ENCODE data around the gene MYBBP1A.

MYBBP1A gene

DNA sequence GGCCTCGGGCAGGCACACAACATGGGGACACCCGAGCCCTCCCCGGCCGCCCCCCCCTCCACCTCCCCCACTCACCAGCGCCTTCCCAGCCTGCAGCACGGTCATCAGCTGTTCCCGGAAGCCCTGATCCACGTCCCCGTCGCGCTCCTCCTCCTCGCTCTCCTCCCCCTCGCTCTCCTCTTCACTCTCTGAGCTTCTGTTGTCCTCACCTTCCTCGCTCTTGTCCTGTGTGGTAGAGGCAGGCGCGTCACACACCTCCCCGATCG, 10.3 kb downstream of the MYBBP1A start:
- no peak overlapping the region for H3K4me2 ChIP-seq (ENCODE audit: low read length)
- H3K27ac ChIP-seq = no peak overlapping the region
- no peaks in the 10 kb centered on the region for H3K9me3 ChIP-seq (ENCODE audit: control insufficient read depth, low read length)
- H3K4me3 ChIP-seq (ENCODE audit: low read depth, low read length) = no peak overlapping the region
- H3K27me3 ChIP-seq (ENCODE audit: control insufficient read depth, insufficient read depth, low read length) = no peaks in the 10 kb centered on the region
- H3K4me1 ChIP-seq = no peaks in the 10 kb centered on the region
- no peaks in the 10 kb centered on the region for H3K79me2 ChIP-seq
- H3K36me3 ChIP-seq (ENCODE audit: control insufficient read depth, insufficient read depth, low read length) = no peaks in the 10 kb centered on the region
- H2AFZ ChIP-seq = no peak overlapping the region
- TF ChIP-seq, protein P1, sequence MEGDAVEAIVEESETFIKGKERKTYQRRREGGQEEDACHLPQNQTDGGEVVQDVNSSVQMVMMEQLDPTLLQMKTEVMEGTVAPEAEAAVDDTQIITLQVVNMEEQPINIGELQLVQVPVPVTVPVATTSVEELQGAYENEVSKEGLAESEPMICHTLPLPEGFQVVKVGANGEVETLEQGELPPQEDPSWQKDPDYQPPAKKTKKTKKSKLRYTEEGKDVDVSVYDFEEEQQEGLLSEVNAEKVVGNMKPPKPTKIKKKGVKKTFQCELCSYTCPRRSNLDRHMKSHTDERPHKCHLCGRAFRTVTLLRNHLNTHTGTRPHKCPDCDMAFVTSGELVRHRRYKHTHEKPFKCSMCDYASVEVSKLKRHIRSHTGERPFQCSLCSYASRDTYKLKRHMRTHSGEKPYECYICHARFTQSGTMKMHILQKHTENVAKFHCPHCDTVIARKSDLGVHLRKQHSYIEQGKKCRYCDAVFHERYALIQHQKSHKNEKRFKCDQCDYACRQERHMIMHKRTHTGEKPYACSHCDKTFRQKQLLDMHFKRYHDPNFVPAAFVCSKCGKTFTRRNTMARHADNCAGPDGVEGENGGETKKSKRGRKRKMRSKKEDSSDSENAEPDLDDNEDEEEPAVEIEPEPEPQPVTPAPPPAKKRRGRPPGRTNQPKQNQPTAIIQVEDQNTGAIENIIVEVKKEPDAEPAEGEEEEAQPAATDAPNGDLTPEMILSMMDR (IDR thresholded peaks at IDR 0.05) = no peak
- no peak overlapping the region for H3K9ac ChIP-seq

GRCh38 chr17:4544135-4544950, 10.8 kb downstream of the MYBBP1A start:
- H3K36me3 ChIP-seq (ENCODE audit: control insufficient read depth, insufficient read depth, low read length) = no peaks in the 10 kb centered on the region
- no peaks in the 10 kb centered on the region for H3K4me1 ChIP-seq

GRCh38 chr17:4543557-4544026, 11.6 kb downstream of the MYBBP1A start:
- Histone ChIP-seq H3K9me3 (ENCODE audit: control insufficient read depth, low read length) (no peaks in the 10 kb centered on the region), H2AFZ (no peak overlapping the region), H3K4me2 (ENCODE audit: low read length) (no peak overlapping the region), H3K79me2 (no peaks in the 10 kb centered on the region), H3K4me3 (ENCODE audit: low read depth, low read length) (no peak overlapping the region), H3K9ac (no peak overlapping the region), H3K36me3 (ENCODE audit: control insufficient read depth, insufficient read depth, low read length) (no peaks in the 10 kb centered on the region), H3K27ac (no peak overlapping the region), H3K27me3 (ENCODE audit: control insufficient read depth, insufficient read depth, low read length) (no peaks in the 10 kb centered on the region), H3K4me1 (no peaks in the 10 kb centered on the region)
- TF ChIP-seq, protein P1 (IDR thresholded peaks at IDR 0.05) = no peak

More at GRCh38 chr17:4544135-4544950, 10.8 kb downstream of the MYBBP1A start:
- H3K27me3 ChIP-seq (ENCODE audit: control insufficient read depth, insufficient read depth, low read length) = no peaks in the 10 kb centered on the region
- no peak overlapping the region for H3K4me2 ChIP-seq (ENCODE audit: low read length)
- H2AFZ ChIP-seq = no peak overlapping the region
- no peaks in the 10 kb centered on the region for H3K9me3 ChIP-seq (ENCODE audit: control insufficient read depth, low read length)
- H3K79me2 ChIP-seq = no peaks in the 10 kb centered on the region
- H3K4me3 ChIP-seq (ENCODE audit: low read depth, low read length) = no peak overlapping the region
- H3K9ac ChIP-seq = no peak overlapping the region
- TF ChIP-seq, protein P1 (IDR thresholded peaks at IDR 0.05) = no peak
- H3K27ac ChIP-seq = no peak overlapping the region

DNA sequence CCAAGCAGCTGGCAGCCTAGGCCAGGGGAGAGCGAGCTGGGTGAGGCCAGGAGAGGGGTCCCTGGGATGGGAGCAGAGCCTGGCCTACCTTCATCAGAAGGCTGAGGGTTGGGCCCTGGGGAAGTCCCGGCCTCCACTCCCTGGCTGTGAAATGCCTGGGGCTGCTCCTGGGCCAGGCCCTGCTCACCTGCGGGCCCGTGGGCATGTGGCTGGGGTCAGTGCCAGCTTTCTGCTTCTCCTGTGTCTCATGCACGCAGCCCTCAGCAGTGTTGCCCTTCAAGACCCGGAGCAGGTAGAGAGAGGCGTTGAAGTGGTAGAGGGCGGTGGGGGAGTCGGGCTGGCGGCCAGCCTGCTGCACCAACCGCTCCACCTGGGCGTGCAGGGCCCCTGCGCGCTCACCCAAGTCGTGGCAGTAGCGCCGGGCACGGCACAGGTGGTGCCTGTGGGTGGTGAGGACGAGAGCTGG, 12.4 kb downstream of the MYBBP1A start:
- Histone ChIP-seq H3K4me1 (no peaks in the 10 kb centered on the region), H3K9me3 (ENCODE audit: control insufficient read depth, low read length) (no peaks in the 10 kb centered on the region), H3K4me3 (ENCODE audit: low read depth, low read length) (no peak overlapping the region), H3K79me2 (no peaks in the 10 kb centered on the region), H3K4me2 (ENCODE audit: low read length) (no peak overlapping the region), H3K9ac (no peak overlapping the region), H3K36me3 (ENCODE audit: control insufficient read depth, insufficient read depth, low read length) (no peaks in the 10 kb centered on the region), H3K27me3 (ENCODE audit: control insufficient read depth, insufficient read depth, low read length) (no peaks in the 10 kb centered on the region), H2AFZ (no peak overlapping the region), H3K27ac (no peak overlapping the region)
- TF ChIP-seq, protein P1 (IDR thresholded peaks at IDR 0.05) = no peak

Data from parathyroid adenoma (tissue), 2 donors.